Loucy (cell line): ENCODE data around the gene ASMTL.

Source experiments
- H2AFZ ChIP-seq: fragments of 200-600 bp; sonication (generic); 2 replicates; pipeline ENCODE4 v1.6.0; 2016; ENCODE audit warnings: antibody characterized with exemption, mild to moderate bottlenecking, low read length, moderate library complexity
- H3F3A ChIP-seq: fragments of 200-600 bp; 2 replicates; pipeline ENCODE4 v1.6.0; 2016; ENCODE audit warnings: antibody characterized with exemption, low read depth, mild to moderate bottlenecking
- H3K27me3 ChIP-seq: fragments of 200-600 bp; sonication (generic); 2 replicates; pipeline ENCODE4 v1.6.1; 2014; ENCODE audit warnings: low read length, mild to moderate bottlenecking; ENCODE audit not compliant: insufficient read depth, poor library complexity, severe bottlenecking
- H3K36me3 ChIP-seq: fragments of 200-600 bp; sonication (generic); 2 replicates; pipeline ENCODE4 v1.6.1; 2016; ENCODE audit warnings: low read length; ENCODE audit not compliant: insufficient read depth
- H3K4me1 ChIP-seq: fragments of 200-600 bp; sonication (generic); 2 replicates; pipeline ENCODE4 v1.5.1; 2014; ENCODE audit warnings: low read length, mild to moderate bottlenecking; ENCODE audit not compliant: insufficient read depth, poor library complexity, severe bottlenecking
- H3K4me2 ChIP-seq: fragments of 200-600 bp; sonication (generic); 2 replicates; pipeline ENCODE4 v1.6.0; 2014; ENCODE audit warnings: antibody characterized with exemption, low read length, low read depth, mild to moderate bottlenecking; ENCODE audit not compliant: poor library complexity, severe bottlenecking
- H3K4me3 ChIP-seq: fragments of 200-600 bp; sonication (generic); 2 replicates; pipeline ENCODE4 v1.5.1; 2014; ENCODE audit warnings: low read length, mild to moderate bottlenecking, mixed read lengths; ENCODE audit not compliant: poor library complexity, severe bottlenecking
- H3K79me2 ChIP-seq: fragments of 200-600 bp; sonication (generic); 2 replicates; pipeline ENCODE4 v1.6.1; 2014; ENCODE audit warnings: low read length; ENCODE audit not compliant: insufficient read depth
- H3K9ac ChIP-seq: fragments of 200-600 bp; sonication (generic); 2 replicates; pipeline ENCODE4 v1.6.0; 2014; ENCODE audit warnings: mild to moderate bottlenecking, low read depth, low read length, moderate library complexity; ENCODE audit not compliant: poor library complexity, severe bottlenecking
- H3K9me2 ChIP-seq: fragments of 200-600 bp; sonication (generic); replicated peaks from 2 replicates; pipeline ENCODE4 v1.6.1; 2016; ENCODE audit warnings: low read depth, low read length, mixed read lengths
- H3K9me3 ChIP-seq: fragments of 200-600 bp; sonication (generic); 2 replicates; pipeline ENCODE4 v1.6.1; 2014; ENCODE audit warnings: mild to moderate bottlenecking, antibody characterized with exemption, low read length, low read depth; ENCODE audit not compliant: insufficient read depth
- H4K20me1 ChIP-seq: fragments of 200-600 bp; sonication (generic); 2 replicates; pipeline ENCODE4 v1.6.0; 2014; ENCODE audit warnings: antibody characterized with exemption, low read length, mild to moderate bottlenecking; ENCODE audit not compliant: insufficient read depth, poor library complexity, severe bottlenecking
- EZH2phosphoT487 ChIP-seq: fragments of 200-600 bp; IDR thresholded peaks from 2 replicates; pipeline ENCODE4 v1.6.1; 2018; ENCODE audit warnings: antibody characterized with exemption, mild to moderate bottlenecking, moderate library complexity, borderline replicate concordance
- TF ChIP-seq, protein P1 (sequence below): fragments of 200-600 bp; sonication (generic); conservative IDR thresholded peaks from 2 replicates; pipeline ENCODE4 v1.5.1; 2014; ENCODE audit warnings: mild to moderate bottlenecking, antibody characterized with exemption, low read length

ASMTL gene

DNA sequence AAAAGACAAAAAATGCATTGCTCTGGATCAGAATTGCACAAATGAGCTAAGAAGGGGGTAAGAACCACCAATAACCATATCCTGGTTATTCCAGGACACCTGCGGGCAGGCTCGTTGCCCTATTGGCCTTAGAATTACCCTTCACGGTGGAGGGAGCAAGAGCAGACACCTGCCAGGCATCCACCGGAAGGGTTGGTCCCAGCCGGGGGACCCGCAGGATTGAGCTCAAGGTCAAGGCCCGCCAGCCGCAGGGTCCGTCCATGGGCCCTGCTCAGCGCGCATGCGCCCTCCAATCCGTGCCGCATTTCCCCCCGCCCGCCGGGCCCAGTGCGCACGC is 61.4 kb downstream of the ASMTL start:
- Histone ChIP-seq H3K9ac (peak overlapping the region; percentile 98), H3K4me3 (peak overlapping the region; percentile 93), H3K27me3 (no peaks in the 10 kb centered on the region), H3K9me2 (no peaks in the 10 kb centered on the region), H3K4me2 (peak overlapping the region; percentile 87), H2AFZ (no peak overlapping the region), H3K36me3 (peaks cover 35% of the 10 kb centered on the region; the same call in 1 of the 2 replicates), H4K20me1 (peaks cover 38% of the 10 kb centered on the region), H3K9me3 (no peaks in the 10 kb centered on the region), H3K4me1 (peaks cover 3% of the 10 kb centered on the region), H3K79me2 (peaks cover 77% of the 10 kb centered on the region), H3F3A (no peaks in the 10 kb centered on the region)
- no peak for TF ChIP-seq EZH2phosphoT487
- TF ChIP-seq, protein P1, sequence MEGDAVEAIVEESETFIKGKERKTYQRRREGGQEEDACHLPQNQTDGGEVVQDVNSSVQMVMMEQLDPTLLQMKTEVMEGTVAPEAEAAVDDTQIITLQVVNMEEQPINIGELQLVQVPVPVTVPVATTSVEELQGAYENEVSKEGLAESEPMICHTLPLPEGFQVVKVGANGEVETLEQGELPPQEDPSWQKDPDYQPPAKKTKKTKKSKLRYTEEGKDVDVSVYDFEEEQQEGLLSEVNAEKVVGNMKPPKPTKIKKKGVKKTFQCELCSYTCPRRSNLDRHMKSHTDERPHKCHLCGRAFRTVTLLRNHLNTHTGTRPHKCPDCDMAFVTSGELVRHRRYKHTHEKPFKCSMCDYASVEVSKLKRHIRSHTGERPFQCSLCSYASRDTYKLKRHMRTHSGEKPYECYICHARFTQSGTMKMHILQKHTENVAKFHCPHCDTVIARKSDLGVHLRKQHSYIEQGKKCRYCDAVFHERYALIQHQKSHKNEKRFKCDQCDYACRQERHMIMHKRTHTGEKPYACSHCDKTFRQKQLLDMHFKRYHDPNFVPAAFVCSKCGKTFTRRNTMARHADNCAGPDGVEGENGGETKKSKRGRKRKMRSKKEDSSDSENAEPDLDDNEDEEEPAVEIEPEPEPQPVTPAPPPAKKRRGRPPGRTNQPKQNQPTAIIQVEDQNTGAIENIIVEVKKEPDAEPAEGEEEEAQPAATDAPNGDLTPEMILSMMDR = no peak

DNA sequence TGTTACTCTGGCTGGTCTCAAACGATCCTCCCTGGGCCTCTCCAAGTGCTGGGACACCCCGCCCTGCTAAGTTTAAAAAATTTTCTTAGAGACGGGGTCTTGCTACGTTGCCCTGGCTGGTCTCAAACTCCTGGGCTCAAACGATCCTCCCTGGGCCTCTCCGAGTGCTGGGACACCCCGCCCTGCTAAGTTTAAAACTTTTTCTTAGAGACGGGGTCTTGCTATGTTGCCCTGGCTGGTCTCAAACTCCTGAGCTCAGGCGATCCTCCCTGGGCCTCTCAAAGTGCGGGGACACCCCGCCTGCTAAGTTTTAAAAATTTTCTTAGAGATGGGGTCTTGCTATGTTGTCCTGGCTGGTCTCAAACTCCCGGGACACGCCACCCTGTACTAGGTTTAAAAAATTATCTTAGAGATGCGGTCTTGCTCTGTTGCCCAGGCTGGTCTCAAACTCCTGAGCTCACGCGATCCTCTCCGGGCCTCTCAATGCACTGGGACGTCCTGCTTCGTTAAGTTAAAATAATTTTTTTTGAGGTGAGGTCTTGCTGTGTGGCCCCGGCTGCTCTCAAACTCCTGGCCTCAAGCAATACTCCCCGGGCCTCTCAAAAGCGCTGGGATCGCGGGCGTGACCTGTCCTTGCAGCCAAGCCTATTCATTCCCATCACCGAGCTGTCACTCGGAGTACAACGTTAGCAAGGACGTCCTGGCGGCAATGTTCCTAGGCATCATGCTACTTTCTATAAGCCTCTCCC is 61.9 kb downstream of the ASMTL start:
- H3K9me2 ChIP-seq = no peaks in the 10 kb centered on the region
- H4K20me1 ChIP-seq = peaks cover 38% of the 10 kb centered on the region
- H3K79me2 ChIP-seq = peaks cover 74% of the 10 kb centered on the region
- H3K36me3 ChIP-seq = peaks cover 39% of the 10 kb centered on the region; the same call in 1 of the 2 replicates
- peak overlapping the region; percentile 87 for H3K4me2 ChIP-seq
- peaks cover 3% of the 10 kb centered on the region for H3K4me1 ChIP-seq
- no peak overlapping the region for H2AFZ ChIP-seq
- no peaks in the 10 kb centered on the region for H3F3A ChIP-seq
- H3K27me3 ChIP-seq = no peaks in the 10 kb centered on the region
- no peaks in the 10 kb centered on the region for H3K9me3 ChIP-seq
- peak overlapping the region; percentile 93 for H3K4me3 ChIP-seq
- TF ChIP-seq, protein P1 = no peak
- TF ChIP-seq EZH2phosphoT487 = no peak
- H3K9ac ChIP-seq = peak overlapping the region; percentile 98

DNA sequence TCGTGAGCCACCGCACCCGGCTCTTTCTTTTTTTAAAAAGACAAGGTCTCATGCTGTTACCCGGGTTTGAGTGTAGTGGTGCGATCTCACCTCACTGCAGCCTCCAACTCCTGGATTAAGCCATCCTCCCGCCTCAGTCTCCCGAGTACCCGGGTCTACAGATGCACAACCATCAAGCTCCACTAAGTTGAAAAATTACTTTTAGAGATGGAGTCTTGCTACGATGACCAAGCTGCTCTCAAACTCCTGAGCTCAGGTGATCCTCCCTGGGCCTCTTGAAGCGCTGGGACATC is 62.8 kb downstream of the ASMTL start:
- peak overlapping the region; percentile 87 for H3K4me2 ChIP-seq
- no peak overlapping the region for H3K9ac ChIP-seq
- peak overlapping the region; percentile 93 for H3K4me3 ChIP-seq
- H3K36me3 ChIP-seq = peaks cover 48% of the 10 kb centered on the region; the same call in 1 of the 2 replicates
- peaks cover 38% of the 10 kb centered on the region for H4K20me1 ChIP-seq
- H3K4me1 ChIP-seq = peaks cover 3% of the 10 kb centered on the region
- H3K9me3 ChIP-seq = no peaks in the 10 kb centered on the region
- no peaks in the 10 kb centered on the region for H3F3A ChIP-seq
- no peaks in the 10 kb centered on the region for H3K27me3 ChIP-seq
- H2AFZ ChIP-seq = no peak overlapping the region
- TF ChIP-seq, protein P1 = no peak
- peaks cover 66% of the 10 kb centered on the region for H3K79me2 ChIP-seq
- H3K9me2 ChIP-seq = no peaks in the 10 kb centered on the region
